G401 (cell line): Measurements from ENCODE around the gene CAMK4. TPM values are rescaled to one million over a fixed set of nuclear protein-coding genes. Genes with fewer than 3 reads are reported as not detected.

Source experiments
- DNase-seq: peaks from one replicate; pipeline ENCODE4 v3.0.0-alpha.2; 2015; ENCODE audit warnings: low spot score
- in situ Hi-C: cut with HindIII; loops from 2 replicates; pipeline ENCODE4 v1.10.0; 2016; ENCODE audit warnings: low sequenced_read_pairs, mixed read lengths
- total RNA-seq: library from RNA; depleted of rRNA; stranded (reverse); fragments of >200 nt; shearing (Covaris generic); gene quantifications from 2 replicates; pipeline ENCODE4 v1.2.3, GENCODE V29; 2014; rRNA removed

CAMK4 gene
- total RNA-seq, result under 0.01 TPM in 1 of 2 replicates, not detected in the other

- peak; percentile 85 for DNase-seq
- in situ Hi-C loops, result no loop called here
These were observed at the start of gene CAMK4 for GRCh38 chr5:111223787-111224560. Gene CAMK4, plus strand, starts transcription at chr5:111224384. Its CDS starts 100 bp downstream, at chr5:111224484.

GRCh38 chr5:111183064-111183463, 41.1 kb upstream of the CAMK4 start:
- no peak for DNase-seq
- in situ Hi-C loops, result no loop called here

GRCh38 chr5:111187079-111187478, 37.1 kb upstream of the CAMK4 start:
- DNase-seq, result no peak
- in situ Hi-C loops, result no loop called here

GRCh38 chr5:111194053-111194452, 30.1 kb upstream of the CAMK4 start:
- in situ Hi-C loops, result no loop called here
- no peak for DNase-seq

- in situ Hi-C loops, result no loop called here
- no peak for DNase-seq
These were observed 29.3 kb upstream of the CAMK4 start for GRCh38 chr5:111194925-111195324.

GRCh38 chr5:111197523-111197922, 26.7 kb upstream of the CAMK4 start:
- in situ Hi-C loops, result no loop called here
- DNase-seq, result peak; percentile 70

GRCh38 chr5:111198281-111198966, 25.8 kb upstream of the CAMK4 start:
- DNase-seq, result peak; percentile 74
- in situ Hi-C loops, result no loop called here

GRCh38 chr5:111200828-111201227, 23.4 kb upstream of the CAMK4 start:
- DNase-seq, result no peak
- in situ Hi-C loops, result no loop called here

GRCh38 chr5:111201705-111202104, 22.5 kb upstream of the CAMK4 start:
- no peak for DNase-seq
- in situ Hi-C loops, result no loop called here

- in situ Hi-C loops, result no loop called here
- DNase-seq, result no peak
These were observed 12.8 kb upstream of the CAMK4 start for GRCh38 chr5:111211341-111211740.

GRCh38 chr5:111214052-111214742, 10.0 kb upstream of the CAMK4 start:
- in situ Hi-C loops, result no loop called here
- no peak for DNase-seq

GRCh38 chr5:111215971-111216370, 8.2 kb upstream of the CAMK4 start:
- no peak for DNase-seq
- in situ Hi-C loops, result no loop called here

- in situ Hi-C loops, result no loop called here
- DNase-seq, result no peak
These were observed 3.0 kb upstream of the CAMK4 start for GRCh38 chr5:111221139-111221538.

GRCh38 chr5:111223101-111223786, 940 bp upstream of the CAMK4 start:
- in situ Hi-C loops, result no loop called here

GRCh38 chr5:111224561-111225345, 569 bp downstream of the CAMK4 start:
- in situ Hi-C loops, result no loop called here

More at GRCh38 chr5:111223101-111223786, 940 bp upstream of the CAMK4 start:
- peak; percentile 71 for DNase-seq

GRCh38 chr5:111225926-111226325, 1.7 kb downstream of the CAMK4 start:
- in situ Hi-C loops, result no loop called here
- peak; percentile 45 for DNase-seq

More at GRCh38 chr5:111224561-111225345, 569 bp downstream of the CAMK4 start:
- DNase-seq, result peak; percentile 58

GRCh38 chr5:111226556-111226955, 2.4 kb downstream of the CAMK4 start:
- in situ Hi-C loops, result no loop called here
- peak; percentile 59 for DNase-seq

- in situ Hi-C loops, result no loop called here
- DNase-seq, result peak; percentile 52
These were observed 3.1 kb downstream of the CAMK4 start for GRCh38 chr5:111227226-111227782.
